NCI-H82 treated with DMSO at 0.1 percent for 48 hours (cell line): ENCODE data around the gene TGFA.
A peak's percentile ranks its signal among the peaks of the same experiment; 100 is the strongest.

Experiments used
- DNase-seq: peaks from one replicate; lab custom pipeline; 2025; ENCODE audit not compliant: unreplicated experiment; lab: John Stamatoyannopoulos, UW

Gene TGFA

DNA sequence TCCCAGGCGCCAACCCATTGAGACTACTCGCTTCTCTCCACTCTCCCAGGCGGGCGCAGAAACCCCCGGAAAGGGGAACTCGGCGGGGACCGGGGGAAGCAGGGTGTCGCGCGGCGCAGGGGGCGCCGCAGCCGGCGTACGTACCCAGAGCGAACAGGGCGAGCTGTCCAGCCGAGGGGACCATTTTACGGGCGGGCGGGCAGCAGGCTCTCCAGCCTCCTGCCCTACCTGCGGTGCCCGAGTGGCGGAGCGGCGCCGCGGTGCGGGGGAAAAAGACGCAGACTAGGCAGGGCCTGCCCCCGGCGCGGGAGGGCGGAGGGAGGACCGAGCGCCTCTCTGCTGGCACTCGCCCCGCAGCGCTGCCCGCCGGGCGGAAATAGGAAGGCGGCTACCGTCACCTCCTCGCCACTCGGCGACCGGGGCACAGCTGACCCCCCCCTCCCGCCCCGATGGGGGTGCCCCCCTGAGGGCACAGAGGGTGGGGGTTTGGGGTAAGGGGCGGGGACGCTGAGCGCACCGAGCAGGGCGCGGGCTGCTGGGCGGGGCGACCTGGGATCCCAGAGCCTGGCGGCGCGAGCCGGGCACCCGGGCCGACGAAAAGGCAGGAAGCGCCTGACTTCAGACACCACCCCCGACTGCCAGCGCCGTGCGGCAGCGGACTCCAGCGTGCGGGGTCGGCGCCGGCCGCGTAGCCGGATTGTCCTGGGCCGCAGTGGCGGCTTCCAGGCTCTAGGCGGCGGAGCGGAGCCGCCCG, at the start of gene TGFA:
Gene TGFA, minus strand, starts transcription at position 243 of the 754 bp plus-strand sequence. Its CDS starts 59 bp downstream, at position 184.
- DNase-seq, result peak; percentile 29

DNA sequence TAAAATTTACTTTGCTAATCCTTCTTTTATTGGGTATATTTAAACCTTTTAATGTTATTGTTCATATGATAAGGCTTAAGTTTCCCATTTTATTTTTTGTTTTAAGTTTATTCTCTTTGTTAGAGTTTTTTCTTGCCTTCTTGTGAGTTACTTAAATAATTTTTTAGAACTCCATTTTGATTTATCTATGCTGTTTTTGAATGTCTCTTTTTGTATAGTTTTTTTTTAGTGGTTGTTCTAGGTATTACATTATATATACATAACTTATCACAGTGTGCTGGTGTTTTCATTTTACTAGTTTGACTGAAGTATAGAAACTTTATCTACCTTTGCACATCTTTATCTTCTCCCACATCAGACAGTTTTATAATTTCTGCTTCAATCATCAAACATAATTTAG, 49.4 kb upstream of the TGFA start:
- DNase-seq, result no peak

DNA sequence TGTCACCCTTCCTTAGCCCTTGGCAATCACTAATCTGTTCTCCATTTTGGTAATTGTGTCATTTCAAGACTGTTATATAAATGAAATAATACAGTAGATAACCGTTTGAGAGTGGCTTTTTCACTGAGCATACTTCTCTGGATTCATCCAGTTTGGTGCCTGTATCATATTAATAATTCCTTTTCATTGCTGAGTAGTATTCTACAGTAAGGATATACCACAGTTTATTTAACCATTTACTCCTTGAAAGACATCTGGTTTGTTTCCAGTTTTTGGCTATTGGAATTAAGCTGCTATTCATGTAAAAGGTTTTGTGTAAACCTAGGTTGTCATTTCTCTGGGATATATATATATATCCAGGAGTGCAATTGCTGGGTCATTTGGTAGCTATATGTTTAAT, 44.6 kb upstream of the TGFA start:
- no peak for DNase-seq

DNA sequence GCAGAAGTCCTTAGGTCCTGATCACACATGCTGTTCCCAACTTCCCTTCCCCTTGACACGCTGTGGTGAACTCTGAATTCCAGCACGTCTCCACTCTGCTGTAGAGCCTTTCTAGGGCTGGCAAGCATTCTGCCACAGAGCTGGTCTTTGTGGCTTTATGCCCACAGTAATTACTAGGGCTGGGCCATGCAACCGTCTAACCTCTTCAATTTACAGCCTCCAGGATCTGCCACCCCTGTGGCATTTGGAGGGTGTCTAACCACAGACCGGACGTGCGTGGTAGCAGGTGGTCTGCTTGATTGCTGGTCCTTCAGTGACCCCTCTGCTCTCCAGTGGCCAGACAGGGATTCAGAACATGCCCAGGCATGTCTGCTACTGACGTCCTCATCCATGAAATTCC, 43.1 kb upstream of the TGFA start:
- DNase-seq, result no peak

DNA sequence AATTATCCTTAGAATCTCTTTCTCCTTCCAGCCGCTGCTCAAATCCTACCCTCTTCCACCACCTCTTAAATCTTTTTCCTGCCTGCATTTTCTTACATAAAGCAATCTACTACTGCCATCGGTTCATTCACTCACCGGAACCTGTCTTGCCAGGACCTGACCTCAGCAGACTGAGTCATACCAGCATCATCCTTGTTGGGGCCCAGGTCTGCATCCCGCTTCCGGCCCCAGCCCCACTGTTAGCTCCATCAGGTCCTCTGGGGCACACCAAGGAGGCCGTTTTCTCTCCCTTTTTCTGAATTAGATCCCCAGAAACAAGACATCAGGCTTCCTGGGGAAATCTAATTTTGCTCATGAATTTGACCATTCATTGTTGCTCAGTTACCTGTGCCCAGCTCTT, 42.7 kb upstream of the TGFA start:
- DNase-seq, result no peak

DNA sequence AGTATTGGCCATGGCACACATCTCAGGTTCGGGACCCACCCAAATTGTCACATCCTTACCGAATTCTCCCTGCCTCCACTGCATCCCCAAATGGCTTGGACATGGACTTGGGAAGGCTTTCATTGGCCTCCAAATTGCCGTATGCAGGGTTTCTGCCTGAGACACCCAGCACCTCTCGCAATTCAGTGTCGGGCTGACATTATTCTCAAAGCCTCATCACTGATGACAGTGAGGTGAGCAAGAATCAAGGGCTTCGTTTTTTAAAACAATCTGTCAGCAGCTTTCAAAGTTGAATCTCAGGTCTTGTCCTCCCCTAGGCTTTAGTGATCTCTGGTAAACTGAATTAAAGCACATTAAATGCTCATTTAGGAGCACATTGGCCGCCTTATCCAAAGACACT, 29.5 kb upstream of the TGFA start:
- DNase-seq, result no peak

DNA sequence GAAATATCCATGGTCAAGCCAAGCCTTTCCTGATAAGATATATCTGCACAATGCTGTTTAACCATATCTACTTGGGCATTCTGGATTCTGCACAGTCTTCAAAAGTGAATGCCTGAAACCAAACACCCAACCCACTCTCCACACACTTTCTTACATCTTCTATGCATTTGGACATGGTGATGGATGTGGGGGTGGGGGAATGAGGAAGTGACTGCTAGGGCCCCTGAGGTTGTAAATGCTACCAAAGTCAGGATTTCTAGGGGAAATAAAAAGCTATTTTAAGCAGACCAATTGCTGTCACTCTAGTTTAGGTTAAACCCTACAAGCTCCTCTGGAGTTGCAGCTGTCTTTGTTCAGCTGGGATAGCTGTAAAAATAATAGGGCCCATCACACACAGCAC, 26.7 kb upstream of the TGFA start:
- DNase-seq, result no peak

DNA sequence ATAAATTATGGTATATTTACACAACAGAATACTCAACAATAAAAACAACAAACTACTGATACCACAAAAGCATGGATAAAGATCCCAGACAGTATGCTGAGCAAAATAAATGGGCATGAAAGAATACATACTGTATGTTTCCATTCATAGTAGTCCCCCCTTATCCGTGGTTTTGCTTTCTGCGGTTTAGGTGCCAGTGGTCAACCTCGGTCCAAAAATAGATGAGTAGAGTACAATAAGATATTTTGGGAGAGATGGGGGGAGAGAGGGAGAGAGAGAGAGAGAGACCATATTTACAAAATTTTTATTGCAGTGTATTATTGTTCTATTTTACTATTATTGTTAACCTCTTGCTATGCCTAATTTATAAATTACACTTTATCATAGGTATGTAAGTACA, 21.0 kb upstream of the TGFA start:
- DNase-seq, result no peak

DNA sequence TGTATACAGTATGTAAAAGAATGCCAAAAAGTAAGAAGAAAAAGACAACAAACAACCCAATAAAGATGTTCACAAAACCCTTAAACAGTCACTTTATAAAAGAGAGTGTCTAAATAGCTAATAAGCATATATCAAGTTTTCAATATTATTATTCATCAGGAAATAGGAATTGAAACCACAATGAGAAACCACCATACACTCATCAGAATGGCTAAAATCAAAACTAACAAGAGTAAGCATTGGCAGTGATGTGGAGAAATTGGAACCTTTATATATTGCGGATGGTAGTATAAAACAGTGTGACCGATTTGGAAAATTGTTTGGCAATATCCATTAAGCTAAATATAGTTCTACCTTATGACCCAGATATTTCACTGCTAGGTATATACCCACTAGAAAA, 20.5 kb upstream of the TGFA start:
- DNase-seq, result no peak

DNA sequence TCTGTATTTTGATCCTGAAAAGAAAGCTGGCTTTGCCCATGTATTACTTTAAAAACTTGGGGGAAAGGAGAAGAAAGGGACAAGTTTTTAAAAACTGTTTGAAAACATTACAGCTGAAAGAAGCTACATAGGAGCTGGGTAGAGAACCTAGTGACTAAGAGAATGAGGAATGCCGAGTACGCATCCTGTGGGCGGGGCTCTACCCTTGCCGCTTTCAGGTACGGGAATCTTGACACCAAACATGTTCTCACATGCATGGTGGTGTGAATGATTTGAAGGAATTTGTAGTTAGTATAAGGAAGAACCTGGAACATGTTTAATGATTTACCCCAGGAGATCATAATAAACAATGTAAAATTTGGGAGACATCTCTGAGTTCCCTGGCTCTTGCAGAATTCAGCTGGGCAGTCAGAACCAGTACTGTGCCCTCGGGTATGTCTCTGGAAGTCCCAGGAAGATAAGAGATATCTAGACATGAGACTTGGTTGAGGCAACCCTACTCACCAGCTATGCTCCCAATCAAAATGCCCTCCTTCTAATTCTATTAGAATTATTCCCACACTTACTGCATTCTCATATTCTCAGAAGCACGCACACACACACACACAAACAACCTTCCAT, 16.5 kb upstream of the TGFA start:
- DNase-seq, result no peak

DNA sequence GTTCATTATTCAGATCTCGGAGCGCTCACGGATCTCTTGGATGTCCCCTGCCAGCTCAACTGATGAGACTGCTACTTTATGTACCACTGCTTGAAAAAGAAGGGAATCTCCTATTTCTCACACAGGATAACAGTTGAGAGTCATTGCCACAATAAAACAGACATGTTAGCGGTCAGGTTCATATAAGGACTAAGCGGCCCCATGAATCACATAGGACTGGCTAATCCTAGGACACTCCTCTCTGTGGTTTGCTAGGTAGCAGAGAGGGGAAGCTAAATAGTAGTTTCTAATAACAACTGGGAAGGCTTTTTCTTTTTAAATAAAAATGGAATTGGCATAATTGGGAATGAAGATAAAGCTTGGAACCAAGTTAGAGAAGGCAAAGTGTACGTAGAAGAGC, 15.9 kb upstream of the TGFA start:
- no peak for DNase-seq

DNA sequence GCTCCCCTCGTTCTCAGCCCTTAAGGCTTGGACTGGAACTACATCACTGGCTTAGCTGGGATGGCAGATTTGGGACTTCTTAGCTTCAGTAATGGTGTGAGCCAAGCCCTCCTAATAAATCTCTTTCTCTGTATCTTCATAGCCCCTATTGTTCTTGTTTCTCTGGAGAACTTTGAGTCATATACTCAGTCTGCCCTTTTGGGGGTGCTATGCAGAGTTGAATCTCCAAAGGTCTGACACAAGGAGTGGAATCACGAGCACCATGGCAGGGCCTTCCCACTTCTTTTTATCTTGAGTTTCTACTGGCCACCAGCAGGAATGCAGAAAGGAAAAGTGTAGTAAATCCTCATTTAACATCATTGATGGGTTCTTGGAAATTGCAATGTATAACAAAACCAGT, 13.3 kb upstream of the TGFA start:
- DNase-seq, result no peak

DNA sequence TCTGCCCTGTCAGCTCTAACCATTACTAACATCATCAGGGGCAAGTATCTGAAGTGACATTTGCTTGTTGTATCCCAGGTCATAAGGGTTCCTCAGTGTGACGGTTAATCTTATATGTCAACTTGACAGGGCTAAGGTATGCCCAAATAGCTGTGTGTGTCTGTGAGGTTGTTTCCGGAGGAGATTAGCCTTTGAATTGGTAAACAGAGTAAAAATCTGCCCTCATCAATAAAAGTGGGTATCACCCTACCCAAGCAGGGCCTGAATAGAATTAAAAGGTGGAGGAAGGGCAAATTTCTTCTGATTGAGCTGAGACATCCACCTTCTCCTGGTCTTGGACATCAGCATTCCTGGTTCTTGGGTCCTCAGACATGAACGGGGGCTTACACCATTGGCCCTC, 12.8 kb upstream of the TGFA start:
- DNase-seq, result no peak

DNA sequence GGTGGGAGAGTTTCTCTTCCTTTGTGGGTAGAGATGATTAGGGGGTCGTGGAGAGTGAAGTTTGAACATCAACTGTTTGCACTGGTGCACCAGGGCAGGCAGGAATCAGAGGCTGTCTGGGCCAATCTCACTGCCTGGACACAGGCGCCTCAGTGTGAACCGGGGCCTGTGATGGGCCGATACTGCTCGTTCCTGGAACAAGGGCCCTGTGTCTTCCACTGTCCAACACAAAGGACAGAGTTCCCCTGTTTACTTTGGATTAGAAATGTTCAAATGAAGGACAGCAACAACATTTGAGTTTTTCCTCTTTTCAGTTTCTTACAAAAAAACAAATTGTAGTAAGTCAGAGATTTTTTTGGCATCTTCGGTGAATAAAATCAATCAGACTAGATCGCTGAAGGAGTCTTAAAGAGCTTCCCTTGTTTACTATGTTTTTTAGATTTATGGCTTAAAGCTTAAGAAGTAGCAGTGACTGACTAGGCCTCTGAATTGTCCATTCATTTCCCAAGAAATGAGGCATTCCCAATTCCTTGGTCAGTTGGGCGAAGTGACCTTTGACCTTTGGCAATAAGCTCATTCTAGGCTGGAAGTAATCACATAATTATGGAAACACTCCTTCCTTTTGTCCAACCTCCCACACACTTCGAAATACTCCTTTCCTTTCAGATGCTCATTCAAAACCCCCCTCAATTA, 11.6 kb upstream of the TGFA start:
- DNase-seq, result no peak

DNA sequence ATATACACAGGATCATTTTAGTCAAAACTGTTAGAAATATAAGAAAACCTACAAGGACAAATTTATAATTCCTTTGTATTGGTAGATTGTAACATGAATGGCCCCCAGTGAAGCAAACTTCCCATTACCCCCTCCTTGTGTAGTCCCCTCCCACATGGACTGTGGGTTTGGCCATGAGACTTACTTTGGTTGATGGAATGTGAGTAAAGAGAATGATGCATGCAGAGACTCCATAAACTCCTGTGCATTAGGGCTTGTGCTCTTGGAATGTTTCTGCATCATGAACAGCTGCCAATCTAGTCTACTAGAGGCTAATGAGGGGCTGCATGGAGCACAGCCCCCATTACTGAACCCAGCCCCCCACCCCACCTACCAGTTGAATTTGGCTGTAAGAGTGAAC, 8.3 kb upstream of the TGFA start:
- DNase-seq, result no peak

DNA sequence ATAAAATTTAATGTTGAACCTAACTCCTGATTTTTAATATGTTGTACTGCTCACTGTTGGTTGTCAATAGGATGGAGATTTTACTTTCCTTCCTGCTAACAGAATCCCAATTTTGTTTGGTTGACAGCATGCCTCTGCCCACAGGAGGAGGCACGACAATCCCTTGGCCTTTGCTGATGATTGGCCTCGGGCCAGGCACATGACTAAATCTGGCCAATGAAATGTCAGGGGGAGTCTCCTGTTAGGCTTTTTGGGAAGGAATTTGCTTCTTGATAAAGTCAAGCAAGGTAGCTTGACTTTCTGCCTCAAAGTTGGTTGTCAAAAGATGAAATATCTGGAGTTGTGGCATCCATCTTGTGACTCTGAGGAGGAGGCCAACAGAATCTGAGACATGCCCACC, 6.8 kb upstream of the TGFA start:
- no peak for DNase-seq

DNA sequence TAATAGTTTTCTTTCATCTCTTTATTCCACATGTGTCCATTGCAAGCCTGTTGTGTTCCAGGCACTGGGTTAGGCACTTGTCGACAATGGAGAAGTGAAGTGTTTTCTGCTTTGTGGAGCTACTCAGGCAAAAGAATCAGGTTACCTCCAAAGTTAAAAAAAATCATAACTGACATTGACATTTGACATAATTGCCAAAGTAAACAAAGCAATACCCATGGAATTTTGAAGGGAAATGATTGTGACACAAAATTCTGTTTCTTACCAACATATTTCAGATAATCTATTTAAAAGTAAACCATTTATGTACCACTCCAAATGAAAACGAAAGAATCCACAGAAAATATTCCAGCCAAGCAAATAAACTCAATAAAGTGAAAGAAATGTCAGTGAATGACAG, 6.4 kb upstream of the TGFA start:
- DNase-seq, result no peak

DNA sequence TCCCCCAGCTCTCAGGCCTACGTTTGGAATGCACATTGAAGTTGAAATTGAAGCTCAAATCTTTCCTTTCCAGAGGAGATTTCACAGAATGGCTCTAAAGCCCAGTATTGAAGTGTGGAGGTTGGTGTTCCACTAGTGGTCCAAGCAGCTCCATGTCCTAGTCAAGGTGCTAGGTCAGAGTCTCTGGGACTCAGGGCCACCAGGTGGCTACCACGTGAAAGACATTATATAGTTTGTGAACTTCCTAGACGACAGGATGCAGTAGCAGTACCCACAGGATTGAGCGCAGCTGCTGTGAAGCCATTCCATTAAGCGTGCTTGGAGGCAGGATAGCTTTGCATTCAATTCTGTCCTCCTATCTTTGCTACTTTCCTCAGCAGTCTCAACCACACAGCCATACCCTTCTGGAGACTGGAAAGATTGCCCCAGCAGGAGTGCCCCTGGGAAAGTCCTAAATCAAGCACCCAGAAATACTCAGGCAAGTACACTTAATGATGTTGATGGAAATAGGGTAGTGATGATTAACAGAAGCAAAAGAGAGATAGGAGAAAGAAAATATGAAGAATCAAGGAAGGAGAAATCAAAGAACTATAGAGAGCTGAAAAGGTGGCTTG, 4.7 kb upstream of the TGFA start:
- DNase-seq, result no peak

DNA sequence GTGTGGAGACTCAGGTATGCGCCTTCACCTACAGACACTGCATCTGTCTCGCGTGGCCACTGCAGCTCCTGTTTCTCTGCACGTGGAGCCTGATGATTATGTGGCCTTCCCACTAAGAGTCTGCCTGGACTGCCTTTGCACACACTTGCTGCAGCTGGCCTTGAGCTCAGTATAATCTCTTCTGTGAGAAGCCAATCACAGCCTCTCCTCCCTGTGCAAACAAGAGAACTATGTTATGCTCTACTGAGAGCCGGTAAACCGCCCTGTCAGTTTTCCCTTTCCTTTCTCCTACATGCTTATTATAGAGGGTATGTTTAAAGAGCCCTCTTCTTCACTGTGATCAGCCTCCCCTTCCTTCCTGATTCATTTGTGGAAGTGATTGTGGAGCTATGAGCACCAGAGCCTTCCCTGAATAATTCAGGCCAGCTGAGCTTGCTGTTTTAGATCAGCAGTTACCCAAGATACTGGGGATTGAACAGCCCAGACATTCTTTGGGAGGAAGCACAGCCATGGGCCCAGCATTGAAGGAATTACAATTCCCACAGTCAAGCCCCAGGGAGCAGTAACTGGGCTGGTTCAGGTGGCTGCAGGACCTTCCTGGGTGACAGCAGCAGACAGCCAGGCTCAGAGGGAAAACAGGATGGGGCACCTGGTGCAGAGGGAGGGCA, 3.7 kb upstream of the TGFA start:
- DNase-seq, result peak; percentile 60

DNA sequence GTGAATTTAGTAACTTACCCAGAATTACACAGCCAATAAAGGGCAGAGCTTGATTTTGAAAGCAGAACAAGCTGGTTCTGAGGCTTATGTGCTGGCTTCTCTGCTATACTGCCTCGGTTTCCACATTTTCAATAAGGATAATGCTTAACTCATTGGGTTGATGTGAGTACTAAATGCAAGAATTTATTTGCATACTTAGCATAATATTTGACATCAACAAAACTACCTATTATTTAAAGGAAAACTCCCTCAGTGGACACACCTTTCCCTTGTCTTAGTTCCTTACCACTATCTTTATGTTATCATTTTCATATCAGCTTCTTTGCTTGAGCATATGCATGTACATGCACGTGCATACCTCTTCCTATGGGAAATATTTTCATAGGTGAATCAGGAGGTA, 3.0 kb upstream of the TGFA start:
- no peak for DNase-seq

DNA sequence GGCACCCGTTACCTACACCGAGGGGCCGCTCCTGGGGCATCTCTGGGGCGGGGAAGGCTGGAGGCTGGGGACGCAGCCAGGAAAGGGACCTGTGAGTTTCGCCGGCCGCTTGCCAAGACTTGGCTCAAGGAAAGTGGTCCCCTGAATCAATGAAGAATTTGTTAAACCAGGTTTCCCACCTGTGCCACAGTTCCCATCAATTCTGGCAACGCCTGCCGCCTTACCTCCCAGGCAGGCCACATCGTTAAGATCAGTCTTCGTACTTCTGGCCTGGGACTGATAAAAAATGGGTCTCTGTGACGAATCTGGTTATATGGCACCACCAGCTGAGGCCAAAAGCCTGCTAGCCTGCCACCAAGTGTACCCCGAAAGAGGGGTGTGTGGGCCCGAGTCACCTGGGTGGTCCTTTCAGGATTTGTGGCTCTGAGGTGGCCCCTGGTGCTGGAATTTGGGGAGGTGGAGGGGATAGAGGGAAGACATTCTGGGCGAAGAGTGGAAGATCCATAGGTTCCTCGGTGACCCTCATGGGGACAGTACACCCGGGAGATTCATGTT, 789 bp upstream of the TGFA start:
- no peak for DNase-seq
